ENCODE results near the gene MCF2.

MCF2 gene

DNA sequence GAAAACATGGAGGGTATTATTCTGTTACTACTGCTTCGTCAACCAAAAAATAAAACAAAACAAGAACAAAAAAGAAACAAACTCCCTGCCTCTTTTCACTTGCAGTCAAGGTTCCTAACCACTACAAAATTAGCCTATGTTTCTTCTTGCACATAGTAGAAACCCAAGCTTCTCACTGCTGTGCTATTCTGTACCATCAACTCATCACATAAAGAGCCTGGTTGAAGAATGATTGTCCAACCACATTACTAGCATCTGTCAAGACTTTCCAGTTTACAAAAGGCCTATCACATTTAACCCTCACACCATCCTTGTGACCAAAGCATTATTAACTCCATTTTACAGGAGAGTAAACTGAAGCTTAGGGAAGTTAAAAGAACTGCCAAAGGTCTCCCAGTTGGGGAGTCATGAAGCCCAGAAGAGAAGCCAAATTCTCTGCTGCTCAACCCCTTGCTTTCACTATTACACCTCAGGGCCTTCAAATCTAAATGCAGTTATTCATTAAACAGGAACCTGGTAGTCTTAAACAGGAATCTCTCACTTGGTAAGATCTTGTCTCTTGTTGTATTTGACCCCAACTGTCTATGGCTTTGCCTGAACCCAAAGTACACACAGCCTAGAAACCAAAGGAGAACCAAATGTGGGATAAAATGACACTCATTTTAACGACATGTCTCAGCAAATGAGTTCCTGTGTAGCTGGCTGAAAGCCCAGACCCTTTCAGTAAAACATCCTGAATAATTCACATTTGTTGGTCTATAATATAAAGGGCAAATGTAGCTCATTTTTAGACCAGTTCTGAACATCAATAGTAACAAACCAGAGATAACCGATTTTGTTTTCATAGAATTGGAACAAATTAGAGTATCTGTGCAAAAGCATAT, 168.8 kb downstream of the MCF2 start:
- H3K9ac ChIP-seq (ENCODE audit: low read depth, low read length) = no peak overlapping the region
- H3K27ac ChIP-seq (ENCODE audit: low read length) = no peak overlapping the region
- no peaks in the 10 kb centered on the region for H3K36me3 ChIP-seq (ENCODE audit: insufficient read depth, low read length)
- no peak for TF ChIP-seq CTCF (IDR thresholded peaks at IDR 0.05; ENCODE audit: borderline replicate concordance, extremely low read depth, low read length, poor library complexity, severe bottlenecking)
- TF ChIP-seq EZH2 (IDR thresholded peaks at IDR 0.05; ENCODE audit: borderline replicate concordance, low read depth, low read length, severe bottlenecking) = no peak
- H2AFZ ChIP-seq (ENCODE audit: low read depth, low read length) = no peak overlapping the region
- no peak for DNase-seq
- no peaks in the 10 kb centered on the region for H3K9me3 ChIP-seq (ENCODE audit: insufficient read depth, low read length, severe bottlenecking)
- no peaks in the 10 kb centered on the region for H4K20me1 ChIP-seq (ENCODE audit: insufficient read depth, low read length)
- H3K27me3 ChIP-seq (ENCODE audit: insufficient read depth, low read length, poor library complexity) = no peaks in the 10 kb centered on the region
- no peaks in the 10 kb centered on the region for H3K4me1 ChIP-seq (ENCODE audit: insufficient read depth, low read length)
- no peak overlapping the region for H3K4me3 ChIP-seq (ENCODE audit: low read depth in 1 of 2, low read length in 2 of 2)
- ATAC-seq (ENCODE audit: insufficient read depth, low read depth) = no peak
- H3K79me2 ChIP-seq (ENCODE audit: insufficient read depth, low read length) = no peaks in the 10 kb centered on the region
- no peak overlapping the region for H3K4me2 ChIP-seq (ENCODE audit: insufficient read depth, low read length)

- Histone ChIP-seq H3K27ac (ENCODE audit: low read length) (no peak overlapping the region), H3K9me3 (ENCODE audit: insufficient read depth, low read length, severe bottlenecking) (no peaks in the 10 kb centered on the region), H3K4me1 (ENCODE audit: insufficient read depth, low read length) (no peaks in the 10 kb centered on the region), H2AFZ (ENCODE audit: low read depth, low read length) (no peak overlapping the region), H3K4me2 (ENCODE audit: insufficient read depth, low read length) (no peak overlapping the region), H4K20me1 (ENCODE audit: insufficient read depth, low read length) (no peaks in the 10 kb centered on the region), H3K79me2 (ENCODE audit: insufficient read depth, low read length) (no peaks in the 10 kb centered on the region), H3K4me3 (ENCODE audit: low read depth in 1 of 2, low read length in 2 of 2) (no peak overlapping the region), H3K36me3 (ENCODE audit: insufficient read depth, low read length) (no peaks in the 10 kb centered on the region), H3K9ac (ENCODE audit: low read depth, low read length) (no peak overlapping the region), H3K27me3 (ENCODE audit: insufficient read depth, low read length, poor library complexity) (no peaks in the 10 kb centered on the region)
- no peak for DNase-seq
- ATAC-seq (ENCODE audit: insufficient read depth, low read depth) = no peak
- TF ChIP-seq CTCF (IDR thresholded peaks at IDR 0.05; ENCODE audit: borderline replicate concordance, extremely low read depth, low read length, poor library complexity, severe bottlenecking) (no peak), EZH2 (IDR thresholded peaks at IDR 0.05; ENCODE audit: borderline replicate concordance, low read depth, low read length, severe bottlenecking) (no peak)
These were observed 174.5 kb downstream of the MCF2 start for GRCh38 chrX:139533444-139533843.

GRCh38 chrX:139532834-139533233, 175.1 kb downstream of the MCF2 start:
- Histone ChIP-seq H3K4me1 (ENCODE audit: insufficient read depth, low read length) (no peaks in the 10 kb centered on the region), H3K9ac (ENCODE audit: low read depth, low read length) (no peak overlapping the region), H3K4me2 (ENCODE audit: insufficient read depth, low read length) (no peak overlapping the region), H4K20me1 (ENCODE audit: insufficient read depth, low read length) (no peaks in the 10 kb centered on the region), H2AFZ (ENCODE audit: low read depth, low read length) (no peak overlapping the region), H3K36me3 (ENCODE audit: insufficient read depth, low read length) (no peaks in the 10 kb centered on the region), H3K4me3 (ENCODE audit: low read depth in 1 of 2, low read length in 2 of 2) (no peak overlapping the region), H3K79me2 (ENCODE audit: insufficient read depth, low read length) (no peaks in the 10 kb centered on the region), H3K9me3 (ENCODE audit: insufficient read depth, low read length, severe bottlenecking) (no peaks in the 10 kb centered on the region), H3K27ac (ENCODE audit: low read length) (no peak overlapping the region), H3K27me3 (ENCODE audit: insufficient read depth, low read length, poor library complexity) (no peaks in the 10 kb centered on the region)
- TF ChIP-seq CTCF (IDR thresholded peaks at IDR 0.05; ENCODE audit: borderline replicate concordance, extremely low read depth, low read length, poor library complexity, severe bottlenecking) (no peak), EZH2 (IDR thresholded peaks at IDR 0.05; ENCODE audit: borderline replicate concordance, low read depth, low read length, severe bottlenecking) (no peak)
- DNase-seq (no peak), ATAC-seq (ENCODE audit: insufficient read depth, low read depth) (no peak)

Data from DND-41 (cell line).